GM21717 (cell line): ENCODE results near the gene TIPRL.
"Not testable (repeated sequence)": the region's sequence is repeated elsewhere in the genome, so short reads cannot be mapped to it uniquely, and the experiment has no call there.

Experiments used
- ATAC-seq: cut with Tn5 transposase; IDR thresholded peaks from one replicate; pipeline ENCODE4 v1.9.1; 2021; ENCODE audit warnings: mild to moderate bottlenecking, moderate library complexity; ENCODE audit not compliant: unreplicated experiment

Gene TIPRL

GRCh38 chr1:168157638-168158037, 21.1 kb upstream of the TIPRL start:
- no peak for ATAC-seq

DNA sequence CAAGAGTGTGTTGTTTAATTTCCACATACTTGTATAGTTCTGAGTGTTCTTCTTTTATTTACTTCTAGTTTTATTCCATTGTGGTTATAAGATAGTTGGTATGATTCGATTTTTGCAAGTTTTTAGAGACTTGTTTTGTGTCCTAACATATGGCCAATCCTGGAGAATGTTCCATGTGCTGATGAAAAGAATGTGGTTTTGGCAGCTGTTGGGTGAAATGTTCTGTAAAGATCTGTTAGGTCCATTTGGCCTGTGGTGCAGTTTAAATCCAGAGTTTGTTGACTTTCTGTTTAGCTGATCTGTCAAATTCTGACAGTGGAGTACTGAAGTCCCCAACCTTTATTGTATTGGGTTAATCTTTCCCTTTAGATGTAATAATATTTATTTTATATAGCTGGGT, 19.5 kb upstream of the TIPRL start:
- no peak for ATAC-seq

- ATAC-seq = no peak
Measured at GRCh38 chr1:168159979-168160378, 18.8 kb upstream of the TIPRL start.

- no peak for ATAC-seq
Measured at GRCh38 chr1:168161459-168161858, 17.3 kb upstream of the TIPRL start.

- ATAC-seq = no peak
Measured at GRCh38 chr1:168163670-168164069, 15.1 kb upstream of the TIPRL start.

- no peak for ATAC-seq
Measured at GRCh38 chr1:168164771-168165170, 14.0 kb upstream of the TIPRL start.

- no peak for ATAC-seq
Measured at GRCh38 chr1:168167806-168168205, 11.0 kb upstream of the TIPRL start.

DNA sequence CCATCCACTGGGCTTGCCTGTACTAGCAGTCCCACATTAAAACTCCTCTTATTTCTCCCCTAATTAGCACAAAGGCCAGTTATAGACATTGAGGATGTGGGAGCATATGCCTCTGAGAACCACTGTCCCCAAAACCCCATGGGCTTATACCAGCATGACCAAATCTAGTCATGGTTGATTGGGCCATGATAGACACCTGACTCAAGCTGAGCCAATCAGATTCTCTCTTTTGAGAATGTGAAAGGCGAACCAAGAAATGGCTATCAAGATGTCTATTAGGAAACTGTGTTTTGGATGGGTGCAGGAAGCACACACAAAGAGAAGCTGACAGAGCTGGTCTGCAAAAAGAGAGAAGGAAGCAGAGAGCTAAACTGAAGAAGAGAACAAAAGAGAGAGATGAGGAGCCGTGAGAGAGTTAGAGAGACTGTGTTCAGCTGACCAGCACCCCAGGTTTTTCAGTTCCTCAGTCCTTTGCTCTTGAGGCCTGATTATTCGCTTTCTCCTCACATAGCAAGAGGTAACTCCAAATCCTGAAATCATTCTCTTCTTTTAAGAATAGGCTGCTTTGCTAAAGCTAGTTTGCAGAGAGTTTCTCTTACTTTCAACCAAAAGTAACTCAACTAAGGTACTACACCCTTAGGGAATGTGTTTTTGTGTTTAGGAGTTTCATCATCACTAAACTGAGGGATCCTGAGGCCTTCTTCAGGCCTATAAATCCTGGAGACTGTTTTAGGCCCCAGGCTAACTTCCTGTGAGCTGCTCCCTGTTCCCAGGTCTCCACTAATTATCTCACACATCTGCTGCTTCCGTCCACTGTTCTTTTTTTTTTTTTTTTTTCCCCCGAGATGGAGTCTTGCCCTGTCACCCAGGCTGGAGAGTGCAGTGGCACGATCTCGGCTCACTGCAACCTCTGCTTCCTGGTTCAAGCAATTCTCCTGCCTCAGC, 7.9 kb upstream of the TIPRL start:
- ATAC-seq = no peak

- no peak for ATAC-seq
Measured at GRCh38 chr1:168172250-168172915, 6.4 kb upstream of the TIPRL start.

- ATAC-seq = peak; percentile 7
Measured at GRCh38 chr1:168178227-168178637, 530 bp upstream of the TIPRL start.

DNA sequence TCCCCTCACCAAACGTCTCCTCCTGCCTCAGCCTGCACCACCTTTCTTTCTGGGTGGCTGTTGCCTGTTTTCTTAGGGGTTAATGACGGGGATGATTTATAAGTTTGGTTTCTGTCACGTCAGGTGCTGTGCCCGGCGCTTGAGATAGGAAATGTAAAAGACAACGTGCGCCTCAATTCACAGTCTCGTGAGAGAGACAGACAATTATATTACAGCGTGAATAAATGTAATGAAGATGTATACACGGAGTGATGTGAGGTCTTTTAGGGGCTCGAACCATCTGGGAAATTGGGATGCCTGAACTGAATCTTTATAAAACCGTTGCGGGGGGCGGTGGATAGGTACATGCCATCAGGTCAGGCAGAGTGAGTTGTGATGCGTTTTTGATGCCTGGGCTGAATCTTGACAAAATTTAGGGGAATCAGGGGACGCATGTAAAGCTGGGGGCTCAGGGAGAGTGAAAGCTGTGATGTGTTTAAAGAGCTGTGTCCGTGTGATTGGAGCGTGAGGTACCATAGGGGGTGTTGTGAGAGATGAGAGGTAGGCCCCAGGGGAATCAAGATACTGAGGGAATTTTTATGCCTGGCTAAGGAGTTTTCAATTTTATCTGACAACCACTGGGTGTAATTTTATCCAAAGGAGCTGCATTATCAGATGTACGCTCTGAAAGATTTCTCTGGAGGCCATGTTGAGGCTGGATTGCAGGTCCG, 831 bp downstream of the TIPRL start:
- ATAC-seq = no peak

- no peak for ATAC-seq
Measured at GRCh38 chr1:168180148-168180524, 1.4 kb downstream of the TIPRL start.

GRCh38 chr1:168181063-168181720, 2.4 kb downstream of the TIPRL start:
- ATAC-seq = not testable (repeated sequence)

DNA sequence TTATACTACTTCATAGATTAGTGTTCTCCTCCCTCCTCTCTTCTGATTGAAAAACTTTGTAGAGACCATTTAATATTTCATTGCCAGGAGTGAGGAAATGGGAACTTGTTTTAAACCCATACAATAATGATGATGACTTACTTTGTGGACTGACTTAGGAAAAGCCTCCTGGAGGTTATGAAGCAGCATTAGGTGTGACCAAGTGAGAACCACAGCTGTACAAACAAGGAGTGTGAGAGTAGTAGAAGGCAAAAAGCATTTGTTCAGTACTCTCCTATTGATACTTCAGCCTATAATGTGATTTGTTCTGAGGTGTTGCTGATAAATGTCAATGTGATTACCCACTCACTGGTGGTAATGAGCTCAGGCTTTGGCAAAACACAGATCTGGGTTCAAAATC, 8.4 kb downstream of the TIPRL start:
- no peak for ATAC-seq

DNA sequence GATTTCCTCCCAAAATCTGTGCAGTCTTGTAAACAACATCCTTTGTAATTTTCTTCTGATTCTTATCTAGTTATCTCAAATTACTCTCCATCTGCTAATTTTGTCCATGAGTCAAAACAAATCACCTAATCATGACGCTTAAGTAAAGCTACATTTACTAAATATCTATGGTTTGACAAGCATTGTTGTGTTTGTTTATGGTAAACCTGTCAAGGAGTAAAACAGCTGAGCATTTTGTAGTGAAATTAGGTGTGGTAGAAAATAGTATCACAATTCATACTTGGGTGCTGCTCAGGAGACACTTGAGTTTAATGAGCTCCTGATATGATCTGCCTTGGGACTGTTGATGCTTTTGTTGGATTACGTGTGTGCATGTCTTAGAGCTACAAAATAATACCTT, 11.6 kb downstream of the TIPRL start:
- no peak for ATAC-seq

GRCh38 chr1:168195199-168196135, 16.7 kb downstream of the TIPRL start:
- no peak for ATAC-seq

DNA sequence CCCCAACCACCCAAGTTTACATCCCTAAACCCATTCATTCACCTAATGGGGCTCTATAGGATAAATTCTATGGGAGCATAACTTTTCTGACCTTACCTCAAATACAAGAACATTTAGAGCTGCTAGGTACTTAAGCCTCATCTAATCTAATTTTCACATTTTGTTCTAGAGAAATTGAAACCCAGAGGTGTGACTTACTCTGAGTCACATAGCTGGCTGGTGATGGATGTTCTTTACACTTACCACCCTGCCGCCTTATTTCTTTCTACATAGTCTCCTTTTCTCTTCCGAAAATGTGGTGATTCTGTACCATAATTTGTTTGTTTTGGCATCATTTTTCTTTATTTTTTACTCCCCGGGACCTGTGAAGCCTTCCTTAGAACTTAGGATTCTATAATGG, 20.3 kb downstream of the TIPRL start:
- no peak for ATAC-seq

DNA sequence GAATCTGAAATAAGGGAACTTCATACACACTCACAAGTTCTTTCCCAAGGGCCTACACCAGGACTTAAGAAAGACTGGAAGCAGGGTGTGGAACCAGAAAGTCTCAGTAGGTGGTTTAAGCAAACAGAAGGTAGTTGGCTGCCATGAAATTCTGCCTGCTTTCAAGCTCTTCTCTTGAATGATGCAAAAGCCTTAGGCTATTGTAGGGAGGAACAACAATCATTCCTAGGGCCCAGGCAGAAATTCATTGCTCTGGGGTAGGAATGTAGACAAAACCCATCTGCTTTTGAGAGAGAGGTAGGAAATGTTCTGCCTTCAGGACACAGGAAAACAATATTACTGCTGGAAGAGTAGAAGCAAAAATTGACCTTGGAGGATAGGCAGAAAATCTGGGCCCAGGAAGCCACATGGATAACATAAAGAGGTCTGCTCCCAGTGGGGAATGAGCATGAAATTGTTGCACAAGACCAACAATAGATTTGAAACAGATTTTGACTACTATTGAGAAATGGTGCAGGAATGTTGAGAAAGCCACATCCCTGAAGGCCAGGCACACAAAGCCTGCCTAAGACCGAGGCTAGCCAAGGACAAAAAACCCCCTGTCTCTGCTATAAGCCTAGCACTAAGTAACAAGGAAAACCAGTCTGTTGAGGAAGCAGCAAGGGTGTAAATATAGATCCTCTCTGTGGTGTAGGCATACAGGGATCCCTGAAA, 24.3 kb downstream of the TIPRL start:
- no peak for ATAC-seq

DNA sequence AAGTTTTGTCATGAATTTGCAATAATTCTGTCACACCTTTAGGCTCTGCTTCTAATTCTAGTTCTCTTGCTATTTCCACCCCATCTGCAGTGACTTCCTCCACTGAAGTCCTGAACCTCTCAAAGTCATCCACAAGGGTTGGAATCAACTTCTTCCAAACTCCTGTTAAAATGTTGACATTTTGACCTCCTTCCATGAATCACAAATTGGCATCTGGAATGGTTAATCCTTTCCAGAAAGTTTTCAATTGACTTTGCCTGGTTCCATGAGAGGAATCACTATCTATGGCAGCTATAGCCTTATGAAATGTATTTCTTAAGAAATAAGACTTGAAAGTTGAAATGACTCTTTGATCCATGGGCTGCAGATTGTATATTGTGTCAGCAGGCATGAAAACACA, 27.3 kb downstream of the TIPRL start:
- ATAC-seq = no peak
